Measurements from ENCODE around the gene RNF208.
A peak's percentile ranks its signal among the peaks of the same experiment; 100 is the strongest.

Gene RNF208

DNA sequence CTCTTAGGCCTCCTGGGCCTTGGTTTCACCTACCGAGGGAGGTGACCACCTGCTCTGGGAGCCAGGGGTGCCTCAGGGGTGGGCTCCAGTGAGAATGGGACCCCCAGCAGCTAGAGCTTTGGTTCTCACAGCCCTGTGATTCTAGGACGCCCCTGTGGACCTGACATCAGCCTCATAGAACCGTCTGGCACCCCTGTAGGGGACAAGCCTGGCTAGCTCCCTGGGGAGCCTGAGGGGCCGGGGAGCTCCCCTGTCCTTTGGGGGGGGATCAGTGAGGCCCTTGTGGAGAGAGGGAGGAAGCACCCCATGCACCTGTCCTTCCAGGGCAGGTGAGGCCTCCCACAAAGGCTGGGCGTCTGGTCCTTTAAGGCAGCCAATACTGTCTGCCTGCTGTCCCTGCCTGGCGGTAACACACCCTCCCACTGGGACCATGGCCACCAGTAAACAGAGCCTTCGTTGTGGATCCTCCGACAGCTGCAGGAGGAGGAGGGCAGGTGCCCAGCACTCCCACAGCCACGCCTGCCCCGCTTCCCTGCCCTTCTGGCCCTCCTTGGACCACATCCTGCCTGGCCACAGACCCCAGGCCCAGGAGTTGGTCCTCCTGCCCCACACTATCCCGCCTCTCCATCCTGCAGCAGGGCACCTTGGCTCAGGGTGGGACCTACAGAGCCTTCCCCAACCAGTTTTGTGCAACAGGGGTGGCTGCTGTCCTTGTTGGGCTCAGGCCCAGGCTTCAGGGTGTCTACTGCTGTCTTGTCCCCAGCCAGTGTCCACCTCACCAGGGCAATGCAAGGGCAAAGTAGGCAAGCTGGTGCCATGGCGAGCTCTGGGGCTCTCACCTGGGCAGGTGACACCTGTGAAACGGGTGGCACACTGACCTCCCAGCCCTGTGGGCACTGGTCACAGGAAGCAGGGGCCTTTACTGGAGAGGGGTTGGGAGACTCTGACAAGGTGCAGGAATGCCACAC is 16.0 kb upstream of the RNF208 start:
- DNase-seq = peak; percentile 50

DNA sequence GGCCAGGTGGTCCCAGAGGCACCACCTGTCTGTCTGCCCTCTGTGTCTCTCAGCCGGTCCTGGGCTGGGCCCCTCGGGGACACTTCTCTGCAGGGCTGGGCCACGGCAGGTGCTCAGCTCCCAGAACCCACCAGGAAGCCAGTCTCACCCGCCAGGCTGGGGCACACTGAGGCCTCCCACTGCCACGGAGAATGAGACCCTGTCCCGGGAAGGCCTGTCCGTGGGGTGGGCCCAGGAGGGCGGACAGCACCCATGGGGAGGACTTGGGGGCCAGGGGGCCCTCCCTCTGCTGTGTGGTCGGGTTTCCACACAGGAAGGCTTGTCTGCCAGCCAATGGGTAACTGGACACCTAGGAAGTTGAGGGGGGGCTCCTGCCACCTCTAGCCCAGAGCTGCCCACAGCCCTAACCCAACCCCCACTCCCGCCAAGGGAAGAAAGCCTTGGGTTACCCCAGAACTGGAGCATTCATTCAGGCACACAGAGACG is 14.9 kb upstream of the RNF208 start:
- DNase-seq = no peak

DNA sequence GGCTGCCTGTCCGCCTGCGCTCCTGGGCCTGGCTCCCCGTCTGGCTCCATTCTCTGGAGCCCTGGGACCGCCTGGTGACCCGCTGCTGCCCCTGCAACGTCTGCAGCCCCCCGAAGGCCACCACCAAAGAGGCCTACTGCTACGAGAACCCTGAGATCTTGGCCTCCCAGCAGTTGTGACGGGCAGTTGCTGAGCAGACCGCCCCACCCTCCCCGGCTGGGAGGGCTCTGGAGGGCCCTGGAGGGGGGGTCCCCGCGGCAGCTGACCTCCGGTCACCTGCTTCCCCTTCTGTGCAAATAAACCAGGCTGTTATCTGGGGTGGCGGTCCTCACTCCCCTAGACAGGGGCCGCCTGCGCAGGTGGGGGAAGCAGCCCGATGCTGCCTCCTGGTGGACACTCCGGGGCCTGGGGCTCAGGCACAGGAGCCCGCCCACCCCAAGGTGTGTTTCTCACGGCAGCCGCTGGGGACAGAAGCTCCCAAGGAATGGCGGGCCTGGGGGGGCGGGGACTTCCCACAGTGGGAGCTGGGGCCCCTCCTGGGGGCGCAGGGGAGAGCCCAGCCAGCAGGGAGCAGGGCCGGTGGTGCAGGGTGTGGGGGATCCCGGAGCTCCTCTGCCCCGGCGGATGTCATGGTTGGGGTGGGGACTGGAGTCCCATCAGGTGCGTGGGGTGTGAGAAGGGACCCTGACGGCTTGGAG is 14.3 kb upstream of the RNF208 start:
- DNase-seq = peak; percentile 93

DNA sequence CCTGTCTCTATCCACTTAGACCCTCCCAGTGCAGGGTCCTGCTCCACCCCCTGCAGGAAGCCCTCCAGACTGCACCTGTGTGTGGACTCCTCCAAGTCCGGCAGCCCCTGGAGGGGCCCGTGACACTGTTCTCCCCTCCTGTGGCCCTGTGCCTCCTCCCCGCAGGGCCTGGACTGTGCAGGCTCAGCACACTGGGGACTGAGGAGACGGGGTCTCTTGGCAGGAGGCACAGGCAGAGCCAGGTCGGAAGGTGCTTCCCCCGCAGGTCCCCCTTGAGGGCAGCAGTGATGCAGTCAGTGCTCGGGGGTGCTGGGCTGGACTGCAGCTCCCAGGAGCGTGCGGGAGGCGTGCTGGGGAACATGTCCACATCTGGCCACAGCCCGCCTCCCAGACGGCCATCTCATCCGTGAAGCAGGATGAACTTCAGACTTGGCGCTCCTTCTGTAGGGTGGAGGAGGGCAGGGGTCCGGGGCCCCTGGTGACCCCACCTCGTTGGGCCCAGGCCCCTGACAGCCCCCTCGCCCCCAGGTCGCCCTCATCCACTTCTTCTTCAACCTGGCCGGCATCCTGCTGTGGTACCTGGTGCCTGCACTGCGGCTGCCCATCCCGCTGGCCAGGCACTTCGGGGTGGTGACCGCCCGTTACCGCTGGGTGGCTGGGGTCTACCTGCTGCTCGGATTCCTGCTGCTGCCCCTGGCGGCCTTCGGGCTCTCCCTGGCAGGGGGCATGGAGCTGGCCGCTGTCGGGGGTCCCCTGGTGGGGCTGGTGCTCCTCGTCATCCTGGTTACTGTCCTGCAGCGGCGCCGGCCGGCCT is 13.6 kb upstream of the RNF208 start:
- no peak for DNase-seq

DNA sequence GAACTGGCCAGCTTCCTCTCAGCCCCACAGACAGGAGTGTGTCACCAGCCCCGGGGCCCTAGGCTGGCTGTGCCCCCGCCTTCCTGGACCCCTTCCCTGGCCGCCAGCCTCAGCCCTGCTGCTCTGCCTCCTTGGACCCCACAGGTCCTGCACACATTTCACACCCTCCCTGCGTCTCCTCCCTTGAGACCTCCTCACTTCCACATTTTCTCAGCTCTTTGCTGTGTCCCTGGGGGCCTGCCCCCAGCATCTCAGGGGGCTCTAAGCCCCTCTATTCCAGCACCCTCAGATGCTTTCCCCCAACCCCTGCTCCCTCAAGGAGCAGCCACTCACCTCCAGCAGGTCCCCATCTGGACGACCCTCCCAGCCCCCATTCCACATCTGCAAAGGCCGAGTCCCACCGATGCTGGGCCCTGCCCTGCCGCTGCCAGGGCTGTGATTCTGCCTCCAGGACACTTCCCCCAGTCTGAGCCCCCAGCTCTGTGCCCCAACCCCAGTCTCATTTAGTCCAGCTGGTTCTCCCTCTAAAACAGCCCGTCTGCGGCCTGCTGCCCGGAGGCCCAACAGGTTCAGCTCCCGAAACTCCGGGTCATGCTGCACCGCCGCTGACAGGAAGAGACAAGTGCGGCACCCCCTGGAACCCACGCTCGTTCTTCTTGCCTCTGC is 12.9 kb upstream of the RNF208 start:
- no peak for DNase-seq

DNA sequence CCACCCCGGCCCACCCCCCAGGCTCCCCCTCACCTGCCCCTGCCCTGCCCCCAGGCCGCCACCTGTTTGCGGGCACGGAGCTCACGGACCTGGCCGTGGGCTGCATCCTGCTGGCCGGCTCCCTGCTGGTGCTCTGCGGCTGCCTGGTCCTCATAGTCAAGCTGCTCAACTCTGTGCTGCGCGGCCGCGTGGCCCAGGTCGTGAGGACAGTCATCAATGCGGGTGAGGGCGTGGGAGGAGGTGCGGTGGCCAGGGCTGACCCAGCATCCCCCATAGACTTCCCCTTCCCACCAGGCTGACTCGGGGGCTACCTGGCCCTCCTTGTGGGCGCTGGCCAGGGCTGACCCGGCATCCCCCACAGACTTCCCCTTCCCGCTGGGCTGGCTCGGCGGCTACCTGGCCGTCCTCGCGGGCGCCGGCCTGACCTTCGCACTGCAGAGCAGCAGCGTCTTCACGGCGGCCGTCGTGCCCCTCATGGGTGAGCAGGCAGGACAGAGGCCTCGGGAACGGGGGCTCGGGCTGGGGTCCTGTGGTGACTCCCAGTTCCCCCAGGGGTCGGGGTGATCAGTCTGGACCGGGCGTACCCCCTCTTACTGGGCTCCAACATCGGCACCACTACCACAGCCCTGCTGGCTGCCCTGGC is 12.1 kb upstream of the RNF208 start:
- no peak for DNase-seq

DNA sequence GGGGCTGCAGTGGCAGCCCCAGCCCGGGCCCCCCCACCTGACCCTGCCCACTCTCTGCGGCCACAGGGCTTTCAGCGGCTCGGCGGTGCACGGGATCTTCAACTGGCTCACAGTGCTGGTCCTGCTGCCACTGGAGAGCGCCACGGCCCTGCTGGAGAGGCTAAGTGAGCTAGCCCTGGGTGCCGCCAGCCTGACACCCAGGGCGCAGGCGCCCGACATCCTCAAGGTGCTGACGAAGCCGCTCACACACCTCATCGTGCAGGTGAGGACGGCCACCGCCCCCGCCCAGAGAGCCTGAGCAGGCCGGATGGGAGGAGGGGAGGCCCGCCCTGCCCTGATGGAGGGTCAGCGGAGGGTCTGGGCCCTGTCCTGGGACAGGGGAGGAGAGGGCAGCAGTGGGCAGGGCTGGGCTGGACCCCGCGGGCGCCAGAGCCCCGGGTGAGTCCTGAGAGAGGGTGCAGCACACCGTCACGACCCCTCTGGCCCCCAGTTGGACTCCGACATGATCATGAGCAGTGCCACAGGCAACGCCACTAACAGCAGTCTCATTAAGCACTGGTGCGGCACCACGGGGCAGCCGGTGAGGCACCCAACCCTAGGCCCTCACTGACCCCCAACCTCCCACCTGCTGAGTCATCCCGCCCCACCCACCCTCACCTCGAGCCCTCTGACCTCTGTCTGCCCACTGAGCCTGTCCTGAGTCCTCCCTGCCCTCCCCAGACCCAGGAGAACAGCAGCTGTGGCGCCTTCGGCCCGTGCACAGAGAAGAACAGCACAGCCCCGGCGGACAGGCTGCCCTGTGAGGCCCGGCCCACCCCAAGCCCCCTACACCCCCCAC is 11.3 kb upstream of the RNF208 start:
- no peak for DNase-seq

DNA sequence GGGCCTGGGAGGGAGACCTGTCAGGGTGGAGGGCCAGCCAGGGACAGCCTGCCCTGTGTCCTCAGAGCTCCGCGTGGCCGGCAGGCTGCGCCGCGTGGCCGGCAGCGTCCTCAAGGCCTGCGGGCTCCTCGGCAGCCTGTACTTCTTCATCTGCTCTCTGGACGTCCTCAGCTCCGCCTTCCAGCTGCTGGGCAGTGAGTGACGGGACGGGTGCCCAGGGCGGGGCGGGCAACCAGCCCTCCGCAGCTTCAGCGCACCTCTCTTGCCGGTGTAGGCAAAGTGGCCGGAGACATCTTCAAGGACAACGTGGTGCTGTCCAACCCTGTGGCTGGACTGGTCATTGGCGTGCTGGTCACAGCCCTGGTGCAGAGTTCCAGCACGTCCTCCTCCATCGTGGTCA is 10.5 kb upstream of the RNF208 start:
- no peak for DNase-seq

DNA sequence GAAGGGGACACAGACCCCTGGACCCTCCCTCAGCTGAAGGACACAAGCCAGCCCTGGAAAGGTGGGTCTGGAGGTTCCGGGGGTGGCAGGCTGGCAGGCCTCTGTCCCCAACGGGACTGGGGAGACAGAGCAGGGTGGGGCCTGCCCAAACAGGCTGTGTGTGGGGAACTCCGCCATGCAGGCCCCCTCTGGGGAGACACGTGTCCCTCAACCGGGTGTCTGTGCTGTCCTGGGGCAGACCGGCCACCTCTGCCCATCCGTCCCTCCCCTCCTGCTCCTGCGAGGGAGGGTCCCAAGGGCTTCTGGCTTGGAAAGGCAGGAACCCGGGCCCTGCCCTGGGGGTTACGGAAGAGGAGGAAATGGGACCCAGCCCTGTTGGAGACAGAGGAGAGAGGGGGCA is 10.1 kb upstream of the RNF208 start:
- DNase-seq = no peak

DNA sequence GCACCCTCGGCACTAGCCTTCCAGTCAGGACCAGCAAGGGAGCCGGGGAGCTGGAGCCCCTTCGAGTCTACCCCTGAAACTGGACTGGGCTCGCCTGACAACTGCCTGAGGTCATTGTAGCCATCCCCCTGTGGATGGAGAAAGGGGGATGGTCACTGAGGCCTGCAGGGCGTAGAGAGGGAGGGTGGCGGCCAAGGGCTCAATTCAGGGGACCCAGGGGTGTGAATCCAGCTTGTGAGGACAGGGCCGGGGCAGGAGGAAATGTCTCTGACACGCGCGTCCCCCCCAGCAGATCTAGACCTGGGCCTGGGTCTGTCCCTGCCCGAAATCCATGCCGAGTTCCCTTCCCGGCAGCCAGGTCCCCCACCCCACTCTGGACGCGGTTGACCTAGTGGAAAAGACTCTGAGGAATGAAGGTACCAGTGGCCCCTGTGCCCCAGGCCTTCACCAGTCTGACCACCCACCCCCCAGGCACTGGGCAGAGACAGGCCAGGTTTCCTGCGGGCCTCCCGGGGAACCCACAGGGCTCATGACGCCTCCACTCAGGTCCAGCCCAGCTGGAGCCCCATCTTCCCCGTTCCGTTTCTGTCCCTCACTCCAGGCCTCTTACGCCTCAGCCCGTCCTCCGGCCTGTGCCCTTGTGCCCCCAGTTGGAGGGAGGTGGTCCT is 9.5 kb upstream of the RNF208 start:
- no peak for DNase-seq

DNA sequence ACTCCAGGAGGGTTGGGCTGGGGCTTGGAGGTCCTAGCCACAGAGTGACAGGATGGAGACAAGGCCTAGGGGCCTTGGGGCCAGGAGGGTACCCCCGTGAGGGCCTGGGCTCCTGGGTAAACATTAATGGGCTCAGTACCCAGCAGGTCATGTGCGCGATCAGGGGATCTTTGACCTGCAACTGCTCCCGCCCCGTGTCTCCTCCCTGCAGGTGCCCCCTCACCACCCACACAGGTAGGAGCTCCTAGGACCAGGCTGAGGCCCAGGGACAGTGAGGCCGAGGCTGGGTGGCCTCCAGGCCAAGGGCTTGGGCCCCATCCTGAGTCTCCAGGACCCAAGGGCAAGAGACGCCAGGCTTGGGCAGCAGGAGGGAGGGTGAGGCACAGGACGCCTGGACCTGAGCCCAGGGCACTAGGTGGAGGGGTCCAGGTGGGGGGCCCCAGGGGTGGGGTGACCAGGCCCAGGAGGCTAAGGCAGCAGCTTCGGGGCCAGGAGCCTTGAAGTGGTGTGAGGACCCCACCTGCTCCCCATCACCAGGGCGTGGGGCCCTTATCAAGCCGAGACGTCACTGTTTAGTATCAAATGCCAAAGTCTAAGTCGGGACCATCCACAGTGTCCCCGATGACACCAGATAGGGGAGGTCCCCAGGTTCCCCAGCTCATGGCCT is 8.8 kb upstream of the RNF208 start, which contains the start of gene SLC34A3:
SLC34A3 (plus strand) TSS at position 197 of the 667 bp plus-strand sequence. CDS start 802 bp downstream, outside the sequence.
- no peak for DNase-seq

DNA sequence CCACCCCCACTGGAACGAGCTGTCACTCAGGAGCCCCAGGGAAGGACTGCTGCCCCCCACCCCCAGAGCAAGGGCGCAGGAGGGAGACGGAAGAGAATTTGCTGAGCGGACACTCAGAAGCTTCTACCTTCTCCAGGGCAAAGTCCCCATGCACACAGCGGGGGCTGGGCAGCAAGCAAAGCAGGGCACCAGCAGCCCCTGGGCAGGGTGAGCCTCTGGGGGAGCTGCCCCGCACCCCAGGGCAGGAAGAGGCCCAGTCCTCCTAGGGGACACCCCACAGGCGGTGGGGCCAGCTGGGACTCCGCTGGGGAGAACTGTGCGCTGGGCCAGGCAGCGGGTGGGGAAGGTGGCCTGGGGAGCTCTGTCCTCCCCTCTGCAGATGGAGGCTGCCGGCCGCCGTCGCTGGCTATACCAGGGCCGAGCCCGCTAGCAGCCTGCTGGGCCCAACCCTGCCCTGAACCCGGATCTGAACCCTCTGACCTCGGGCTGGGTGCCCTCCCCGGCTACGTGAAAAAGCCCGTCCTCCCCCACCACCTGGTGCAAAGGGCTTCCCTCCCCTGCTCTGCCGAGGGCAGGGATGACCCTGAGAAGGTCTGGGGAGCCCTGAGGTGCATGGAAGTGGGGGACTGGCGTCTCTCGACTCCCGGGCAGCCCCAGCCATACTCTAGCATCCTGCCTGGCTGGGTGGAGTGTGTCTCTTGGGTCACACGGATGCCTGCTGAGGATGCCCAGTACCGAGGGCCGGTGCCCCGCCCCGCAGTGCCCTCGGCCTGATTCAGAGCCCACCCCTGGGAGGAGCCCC is 8.1 kb upstream of the RNF208 start:
- DNase-seq = no peak

DNA sequence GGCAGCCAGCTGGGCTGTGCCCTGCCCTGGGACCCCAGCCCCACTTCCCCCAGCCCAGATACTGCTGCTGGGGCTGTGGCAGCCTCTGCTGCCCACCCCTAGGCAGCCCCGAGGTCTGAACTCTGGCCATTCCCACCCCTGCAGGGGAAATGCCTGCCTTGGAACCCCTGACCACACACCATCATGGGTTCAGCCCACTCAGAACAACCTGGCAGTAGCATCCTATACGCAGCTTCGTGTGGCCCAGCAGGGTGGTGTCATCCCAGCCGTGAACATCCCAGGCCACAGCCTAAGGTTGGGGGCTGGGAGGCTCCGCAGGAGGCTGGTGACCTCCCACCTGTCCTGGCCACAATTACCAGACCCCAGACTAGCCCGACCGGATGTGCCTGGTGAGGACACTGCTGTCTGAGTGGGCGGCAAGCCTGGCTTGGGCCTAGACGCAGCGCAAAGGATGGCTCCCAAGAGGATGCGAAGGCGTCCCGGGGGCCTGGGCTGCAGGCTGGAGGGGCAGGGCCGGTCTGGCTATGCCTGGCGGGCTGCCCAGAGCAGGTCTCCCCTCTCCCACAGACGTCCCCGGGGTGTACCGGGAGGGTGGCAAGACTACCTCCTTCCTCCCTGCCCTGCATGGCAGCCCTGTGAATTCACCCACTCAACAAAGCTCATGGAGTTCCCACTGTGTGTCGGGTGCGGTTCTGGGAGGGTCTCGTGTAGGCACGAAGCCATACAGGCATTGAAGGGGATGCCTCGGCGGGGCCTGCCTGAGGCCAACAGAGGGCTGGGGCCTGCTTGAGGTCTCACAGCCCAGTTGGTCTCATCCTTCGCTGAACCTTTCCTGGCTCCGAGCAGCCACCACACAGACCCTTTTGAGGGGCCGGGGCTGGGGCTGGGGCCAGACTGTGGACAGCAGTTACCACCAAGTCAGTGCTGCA is 7.2 kb upstream of the RNF208 start:
- DNase-seq = no peak

DNA sequence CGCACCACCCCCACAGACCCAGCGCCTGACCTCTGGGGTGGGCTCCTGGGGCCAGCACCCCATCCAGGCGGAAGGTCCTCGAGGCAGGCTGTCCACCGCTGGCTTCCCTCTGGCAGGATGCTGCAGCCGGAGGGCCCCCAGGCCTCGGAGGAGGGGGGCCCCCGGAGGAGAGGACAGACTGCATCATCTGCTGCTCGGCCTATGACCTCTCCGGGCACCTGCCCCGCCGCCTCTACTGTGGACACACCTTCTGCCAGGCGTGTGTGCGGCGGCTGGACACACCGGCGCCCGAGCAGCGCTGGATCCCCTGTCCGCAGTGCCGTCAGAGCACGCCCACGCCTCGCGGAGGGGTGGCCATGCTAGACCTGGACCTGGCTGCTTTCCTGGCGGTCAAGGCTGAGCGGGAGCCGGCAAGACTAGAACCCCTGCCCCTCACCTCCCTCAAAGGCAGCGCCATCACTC is 6.5 kb upstream of the RNF208 start:
- DNase-seq = no peak

DNA sequence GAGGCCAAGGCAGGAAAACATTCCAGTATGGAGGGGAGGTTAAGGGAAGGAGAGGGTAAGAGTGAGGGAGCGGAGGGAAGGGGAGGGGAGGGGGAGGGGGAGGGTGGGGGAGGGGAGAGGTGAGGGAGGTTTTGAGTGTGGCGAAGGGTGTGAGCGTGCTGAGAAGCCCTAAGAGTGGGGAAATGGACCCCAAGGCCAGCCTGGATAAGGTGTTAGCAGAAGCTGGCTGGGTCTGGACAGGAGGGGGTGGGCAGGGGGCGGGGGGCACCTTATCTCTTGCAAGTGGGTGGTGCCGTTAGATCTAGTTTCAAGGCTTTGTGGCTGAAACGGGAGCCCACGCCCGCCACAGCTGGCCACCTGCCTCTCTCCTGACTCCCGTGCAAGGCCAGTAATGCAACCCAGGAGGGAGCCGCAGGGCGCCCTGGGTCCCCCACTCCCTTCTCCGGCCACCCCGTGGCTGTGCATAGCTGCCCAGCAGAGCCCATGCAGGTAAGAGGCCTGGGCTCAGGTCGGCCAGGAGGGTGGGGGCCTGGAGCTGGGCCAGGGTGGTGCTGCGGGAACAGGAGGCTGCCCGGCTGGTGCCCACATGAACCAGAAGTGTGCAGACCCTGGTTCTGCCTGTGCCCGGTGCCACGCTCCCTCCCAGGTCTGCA is 5.9 kb upstream of the RNF208 start:
- DNase-seq = no peak

DNA sequence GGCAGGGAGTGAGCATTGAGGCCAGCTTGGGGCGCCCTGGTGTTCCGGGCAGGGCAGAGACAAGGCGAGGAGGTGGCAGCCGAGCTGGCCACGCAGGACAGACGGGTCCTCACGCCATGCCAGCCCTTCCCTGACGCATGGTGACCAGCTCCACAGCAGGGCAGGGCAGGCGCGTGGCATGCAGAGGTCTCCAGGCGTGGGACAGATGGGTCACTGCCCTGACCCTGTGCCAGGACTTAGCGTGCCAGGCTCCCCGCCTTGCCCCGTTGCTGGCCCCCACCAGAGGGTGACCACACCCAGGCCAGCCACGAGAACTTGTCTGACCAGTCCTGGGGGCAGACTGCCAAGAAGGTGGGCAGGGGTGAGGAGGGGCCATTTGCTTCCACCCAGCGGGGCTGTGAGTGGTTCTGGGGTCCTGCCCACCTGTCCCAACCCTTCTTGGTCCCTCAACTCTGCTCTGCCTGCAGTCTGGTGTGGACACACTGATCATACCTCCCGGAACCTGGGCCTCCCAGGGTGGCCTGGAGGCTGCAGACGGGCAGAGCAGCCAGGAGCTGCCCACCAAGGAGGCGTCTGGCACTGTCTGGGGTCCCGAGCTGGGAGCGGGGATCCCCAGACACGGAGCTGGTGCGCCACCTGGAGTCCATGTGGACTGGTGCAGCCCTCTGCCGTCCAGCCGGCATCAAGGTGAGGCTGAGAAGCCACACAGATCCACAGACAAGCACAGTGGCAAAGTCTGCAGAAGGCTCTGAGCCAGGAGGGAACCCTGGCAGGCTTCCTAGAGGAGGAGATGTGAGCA is 5.2 kb upstream of the RNF208 start, which contains the start of gene RNF224:
RNF224 (plus strand) TSS at position 449 of the 799 bp plus-strand sequence. CDS start 834 bp downstream, outside the sequence.
- DNase-seq = peak; percentile 81

Measured in NCI-H1436 (cell line).